ENCODE results near the gene SNX18. TPM values are rescaled to one million over a fixed set of nuclear protein-coding genes. Genes with fewer than 3 reads are reported as not detected.

Gene SNX18
- total and polyA plus RNA-seq, 7 donors, result 3.9 to 51.3 (median 37.8) TPM

DNA sequence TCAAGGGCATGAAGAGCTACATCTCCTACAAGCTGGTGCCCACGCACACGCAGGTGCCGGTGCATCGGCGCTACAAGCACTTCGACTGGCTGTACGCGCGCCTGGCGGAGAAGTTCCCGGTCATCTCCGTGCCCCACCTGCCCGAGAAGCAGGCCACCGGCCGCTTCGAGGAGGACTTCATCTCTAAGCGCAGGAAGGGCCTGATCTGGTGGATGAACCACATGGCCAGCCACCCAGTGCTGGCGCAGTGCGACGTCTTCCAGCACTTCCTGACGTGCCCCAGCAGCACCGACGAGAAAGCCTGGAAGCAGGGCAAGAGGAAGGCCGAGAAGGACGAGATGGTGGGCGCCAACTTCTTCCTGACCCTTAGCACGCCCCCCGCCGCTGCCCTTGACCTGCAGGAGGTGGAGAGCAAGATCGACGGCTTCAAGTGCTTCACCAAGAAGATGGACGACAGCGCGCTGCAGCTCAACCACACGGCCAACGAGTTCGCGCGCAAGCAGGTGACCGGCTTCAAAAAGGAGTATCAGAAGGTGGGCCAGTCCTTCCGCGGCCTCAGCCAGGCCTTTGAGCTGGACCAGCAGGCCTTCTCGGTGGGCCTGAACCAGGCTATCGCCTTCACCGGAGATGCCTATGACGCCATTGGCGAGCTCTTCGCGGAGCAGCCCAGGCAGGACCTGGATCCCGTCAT is 1.4 kb downstream of the SNX18 start:
- Histone ChIP-seq H3K9me3 (no peaks in the 10 kb centered on the region), H3K27me3 (no peaks in the 10 kb centered on the region), H3K4me3 (peak overlapping the region; percentile 84 to 99 (median 96)), H3K4me1 (peaks cover 0 to 55% (median 46%) of the 10 kb centered on the region in 4 donors), H3K36me3 (peaks cover 0 to 3% (median 0%) of the 10 kb centered on the region in 4 donors), H3K27ac (peak overlapping the region; percentile 92 to 99 (median 96))
- intact Hi-C loops (cut with DNase I), result loop anchor here (10.0 kb wide), 1 partner anchor 226 kb away; no protein-coding TSS in a partner anchor
- TF ChIP-seq CTCF (IDR thresholded peaks at IDR 0.05) (no peak), EP300 (IDR thresholded peaks at IDR 0.05) (no peak), POLR2A (IDR thresholded peaks at IDR 0.05) (no peak), POLR2AphosphoS5 (IDR thresholded peaks at IDR 0.05) (no peak)
- 92 to 94% methylated on average over 50 of the region's 50 CpGs for WGBS, 2 donors
- peak; percentile 68 for DNase-seq

GRCh38 chr5:54519509-54519876 is 1.9 kb downstream of the SNX18 start:
- intact Hi-C loops (cut with DNase I), result loop anchor here (10.0 kb wide), 1 partner anchor 225 kb away; no protein-coding TSS in a partner anchor
- Histone ChIP-seq H3K9me3 (no peaks in the 10 kb centered on the region), H3K27ac (peak overlapping the region; percentile 92 to 99 (median 96)), H3K36me3 (peaks cover 0 to 3% (median 0%) of the 10 kb centered on the region in 4 donors), H3K27me3 (no peaks in the 10 kb centered on the region), H3K4me1 (peaks cover 0 to 61% (median 51%) of the 10 kb centered on the region in 4 donors), H3K4me3 (peak overlapping the region; percentile 84 to 99 (median 96))
- DNase-seq, result no peak
- 70 to 77% methylated on average over 10 of the region's 10 CpGs for WGBS, 2 donors
- TF ChIP-seq CTCF (IDR thresholded peaks at IDR 0.05), result no peak
- no peak for TF ChIP-seq POLR2AphosphoS5 (IDR thresholded peaks at IDR 0.05)
- TF ChIP-seq POLR2A (IDR thresholded peaks at IDR 0.05), result no peak

GRCh38 chr5:54520438-54520846 is 2.9 kb downstream of the SNX18 start:
- no peaks in the 10 kb centered on the region for H3K9me3 ChIP-seq
- peaks cover 0 to 3% (median 0%) of the 10 kb centered on the region in 4 donors for H3K36me3 ChIP-seq
- no peaks in the 10 kb centered on the region for H3K27me3 ChIP-seq
- H3K4me3 ChIP-seq, result peak overlapping the region; percentile 84 to 99 (median 96)
- 34 to 60% methylated on average over 7 of the region's 7 CpGs for WGBS, 2 donors
- no peak for DNase-seq
- peak overlapping the region; percentile 92 to 99 (median 96) for H3K27ac ChIP-seq
- H3K4me1 ChIP-seq, result peaks cover 0 to 70% (median 60%) of the 10 kb centered on the region in 4 donors
- peak in 1 of 2 donors; percentile 16 for TF ChIP-seq POLR2A (IDR thresholded peaks at IDR 0.05)
- TF ChIP-seq POLR2AphosphoS5 (IDR thresholded peaks at IDR 0.05), result peak in 2 of 4 donors; percentile 39 to 55
- TF ChIP-seq EP300 (IDR thresholded peaks at IDR 0.05), result no peak
- TF ChIP-seq CTCF (IDR thresholded peaks at IDR 0.05), result no peak
- intact Hi-C loops (cut with DNase I), result loop anchor here (10.0 kb wide), 1 partner anchor 644 kb away; the partner anchor contains the start of gene GPX8

- peak overlapping the region; percentile 84 to 99 (median 96) for H3K4me3 ChIP-seq
- TF ChIP-seq EP300 (IDR thresholded peaks at IDR 0.05) (no peak), POLR2AphosphoS5 (IDR thresholded peaks at IDR 0.05) (no peak), CTCF (IDR thresholded peaks at IDR 0.05) (no peak), POLR2A (IDR thresholded peaks at IDR 0.05) (no peak)
- H3K27ac ChIP-seq, result peak overlapping the region; percentile 92 to 99 (median 96)
- intact Hi-C loops (cut with DNase I), result loop anchor here (10.0 kb wide), 1 partner anchor 644 kb away; the partner anchor contains the start of gene GPX8
- H3K36me3 ChIP-seq, result peaks cover 0 to 3% (median 0%) of the 10 kb centered on the region in 4 donors
- 69 to 86% methylated on average over 2 of the region's 2 CpGs for WGBS, 2 donors
- H3K4me1 ChIP-seq, result peaks cover 0 to 75% (median 65%) of the 10 kb centered on the region in 4 donors
- H3K27me3 ChIP-seq, result no peaks in the 10 kb centered on the region
- DNase-seq, result no peak
- H3K9me3 ChIP-seq, result no peaks in the 10 kb centered on the region
Observed at GRCh38 chr5:54520940-54521339, 3.4 kb downstream of the SNX18 start.
